NCI-H2107 (cell line): ENCODE measurements around the gene SMYD4.
"Not testable (repeated sequence)": the region's sequence is repeated elsewhere in the genome, so short reads cannot be mapped to it uniquely, and the experiment has no call there.

Source experiments
- DNase-seq: peaks from one replicate; lab custom pipeline; 2025; lab: John Stamatoyannopoulos, UW

SMYD4 gene

GRCh38 chr17:1783271-1783670 lies 46.4 kb downstream of the SMYD4 start:
- DNase-seq: no peak

GRCh38 chr17:1782171-1782567 lies 47.5 kb downstream of the SMYD4 start:
- no peak for DNase-seq

DNA sequence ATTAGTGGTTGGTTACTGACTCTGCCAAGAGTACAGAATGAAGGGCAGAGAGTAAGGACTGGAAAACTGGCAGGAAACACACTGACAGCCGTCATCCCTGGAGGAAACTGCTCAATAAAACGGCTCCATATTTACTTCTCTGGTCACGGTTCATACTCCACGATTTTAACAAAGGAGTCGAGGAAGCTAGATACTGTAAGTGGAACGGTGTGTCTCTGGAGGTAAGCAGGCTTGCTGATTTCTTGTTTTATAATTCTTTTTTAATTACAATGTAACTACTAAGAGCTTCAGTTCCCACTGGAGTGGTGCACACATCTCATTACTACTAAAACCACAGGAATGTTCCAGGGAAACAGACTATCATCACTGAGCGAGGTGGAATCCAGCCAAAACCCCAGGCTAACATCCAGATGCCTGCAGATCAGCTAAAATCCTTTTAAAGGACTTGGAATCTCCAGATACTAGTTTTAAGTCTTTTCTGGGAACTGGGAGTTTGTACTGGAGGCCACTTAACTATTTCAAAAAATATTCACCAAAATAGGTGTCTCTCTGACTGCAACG lies 50.1 kb downstream of the SMYD4 start:
- no peak for DNase-seq

- no peak for DNase-seq
These were observed 52.8 kb downstream of the SMYD4 start for GRCh38 chr17:1776857-1777256.

- DNase-seq: no peak
These were observed 53.4 kb downstream of the SMYD4 start for GRCh38 chr17:1776328-1776727.

DNA sequence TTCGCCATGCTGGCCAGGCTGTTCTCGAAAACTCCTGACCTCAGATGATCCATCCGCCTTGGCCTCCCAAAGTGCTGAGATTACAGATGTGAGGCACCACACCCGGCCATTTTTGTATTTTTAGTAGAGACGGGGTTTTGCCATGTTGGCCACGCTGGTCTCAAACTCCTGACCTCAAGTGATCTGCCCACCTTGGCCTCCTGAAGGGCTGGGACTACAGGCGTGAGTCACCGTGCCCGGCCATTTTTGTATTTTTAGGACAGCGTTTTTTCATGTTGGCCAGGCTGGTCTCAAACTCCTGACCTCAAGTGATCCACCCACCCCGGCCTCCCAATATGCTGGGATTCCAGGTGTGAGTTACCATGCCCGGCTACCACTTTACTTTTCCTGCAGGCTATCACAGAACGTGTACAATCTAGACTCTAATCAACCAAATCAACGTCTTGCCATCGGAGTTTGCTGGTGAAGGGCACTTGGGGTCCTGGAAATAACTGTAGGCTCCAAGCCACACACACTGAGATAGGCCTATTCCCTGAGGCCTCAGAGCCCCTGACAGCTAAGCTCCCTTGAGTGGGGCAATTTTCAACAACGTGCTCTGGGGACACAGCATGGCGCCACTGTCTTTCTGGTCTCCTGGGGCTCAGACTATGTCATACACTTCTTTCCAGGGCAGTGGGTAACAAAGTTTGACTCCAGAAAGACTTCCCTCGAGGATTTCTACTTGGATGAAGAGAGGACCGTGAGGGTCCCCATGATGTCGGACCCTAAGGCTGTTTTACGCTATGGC lies 55.1 kb downstream of the SMYD4 start:
- no peak for DNase-seq

DNA sequence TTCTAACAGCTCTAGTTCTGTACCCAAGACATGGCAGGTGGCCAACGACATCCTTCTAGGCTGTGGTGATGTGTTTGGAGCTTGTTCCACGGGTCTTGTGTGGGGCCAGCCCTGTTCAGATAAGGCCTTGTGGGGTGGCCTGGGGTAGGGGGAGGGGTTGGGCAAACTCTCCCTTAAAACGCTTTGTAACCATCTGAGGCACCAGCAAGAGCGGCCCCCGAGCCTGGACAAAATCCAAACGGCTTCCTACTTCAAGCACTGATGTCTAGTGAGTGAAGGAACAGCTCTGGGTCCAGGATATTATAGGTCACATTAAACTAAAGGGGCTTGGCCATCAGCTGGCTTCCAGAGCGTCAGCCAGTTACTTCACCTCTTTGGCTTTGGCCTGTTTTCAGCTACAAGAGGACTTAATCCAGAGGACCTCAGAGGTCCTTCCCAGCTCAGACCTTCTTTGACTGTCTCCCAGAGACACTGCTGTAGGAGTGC lies 56.0 kb downstream of the SMYD4 start:
- DNase-seq: no peak

DNA sequence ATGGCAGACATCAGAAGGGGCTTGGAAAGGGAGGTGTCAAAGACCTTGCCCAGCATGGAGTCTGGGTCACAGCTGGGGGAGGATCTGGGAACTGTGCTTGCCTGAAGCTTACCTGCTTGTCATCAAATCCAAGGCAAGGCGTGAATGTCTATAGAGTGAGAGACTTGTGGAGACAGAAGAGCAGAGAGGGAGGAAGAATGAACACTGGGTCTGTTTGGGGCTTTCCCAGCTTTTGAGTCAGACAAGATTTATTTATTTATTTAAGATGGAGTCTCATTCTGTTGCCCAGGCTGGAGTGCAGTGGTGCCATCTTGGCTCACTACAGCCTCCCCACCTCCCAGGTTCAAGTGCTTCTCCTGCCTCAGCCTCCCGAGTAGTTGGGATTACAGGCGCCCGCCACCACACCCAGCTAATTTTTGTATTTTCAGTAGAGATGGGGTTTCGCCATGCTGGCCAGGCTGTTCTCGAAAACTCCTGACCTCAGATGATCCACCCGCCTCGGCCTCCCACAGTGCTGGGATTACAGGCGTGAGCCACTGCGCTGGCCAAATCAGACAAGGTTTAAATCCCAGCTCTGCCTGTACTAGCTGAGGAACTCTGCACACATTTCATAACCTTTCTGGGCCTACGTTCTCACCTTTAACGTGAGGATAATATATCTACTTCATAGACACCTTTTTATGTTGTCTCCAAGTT lies 56.6 kb downstream of the SMYD4 start:
- not testable (repeated sequence) for DNase-seq

GRCh38 chr17:1769822-1770477 lies 59.8 kb downstream of the SMYD4 start:
- DNase-seq: no peak

- DNase-seq: no peak
These were observed 62.3 kb downstream of the SMYD4 start for GRCh38 chr17:1767358-1767757.

- DNase-seq: no peak
These were observed 63.1 kb downstream of the SMYD4 start for GRCh38 chr17:1766382-1767135.

GRCh38 chr17:1765576-1765975 lies 64.1 kb downstream of the SMYD4 start:
- no peak for DNase-seq

GRCh38 chr17:1764705-1765104 lies 65.0 kb downstream of the SMYD4 start:
- not testable (repeated sequence) for DNase-seq

DNA sequence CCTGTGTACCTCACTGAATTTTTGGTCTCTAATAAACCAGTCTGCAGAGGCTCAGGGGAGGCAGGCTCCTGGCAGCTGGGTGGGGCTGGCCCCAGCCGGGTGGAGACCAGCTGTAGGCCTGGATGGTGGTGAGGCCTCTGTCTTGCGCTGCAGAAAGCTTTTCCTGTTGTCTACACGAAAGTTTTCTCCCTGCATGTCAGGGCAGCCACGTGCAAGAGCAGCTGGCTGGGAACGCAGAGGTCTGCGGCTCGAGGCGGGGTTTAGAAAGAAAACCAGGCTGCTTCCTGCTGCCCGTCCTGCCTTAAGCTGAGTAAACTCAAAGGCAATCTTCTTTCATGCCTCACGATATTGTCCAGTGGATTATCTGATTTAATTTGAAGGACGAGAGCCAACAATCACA lies 65.4 kb downstream of the SMYD4 start:
- no peak for DNase-seq

GRCh38 chr17:1762901-1763898 lies 66.5 kb downstream of the SMYD4 start:
- DNase-seq: no peak

GRCh38 chr17:1762233-1762900 lies 67.3 kb downstream of the SMYD4 start:
- DNase-seq: no peak

DNA sequence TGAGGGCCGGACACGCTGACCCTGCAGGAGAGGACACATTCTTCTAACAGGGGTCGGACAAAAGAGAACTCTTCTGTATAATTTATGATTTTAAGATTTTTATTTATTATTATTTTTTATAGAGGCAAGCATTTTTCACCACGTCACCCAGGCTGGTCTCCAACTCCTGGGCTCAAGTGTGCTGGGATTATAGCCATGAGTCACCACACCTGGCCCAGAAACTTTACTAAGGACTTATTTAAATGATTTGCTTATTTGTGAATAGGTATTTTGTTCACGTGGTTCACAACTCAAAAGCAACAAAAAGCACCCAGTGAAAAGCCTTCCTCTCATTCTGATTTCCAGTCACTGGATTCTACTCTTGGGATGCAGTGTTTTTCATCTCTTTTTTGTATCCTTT lies 70.2 kb downstream of the SMYD4 start:
- no peak for DNase-seq

GRCh38 chr17:1758807-1759206 lies 70.9 kb downstream of the SMYD4 start:
- no peak for DNase-seq

- DNase-seq: no peak
These were observed 73.9 kb downstream of the SMYD4 start for GRCh38 chr17:1755827-1756262.

- DNase-seq: no peak
These were observed 74.4 kb downstream of the SMYD4 start for GRCh38 chr17:1755252-1755826.
